ENCODE measurements around the gene LRGUK. TPM values are rescaled to one million over a fixed set of nuclear protein-coding genes. Genes with fewer than 3 reads are reported as not detected.
"Not testable (repeated sequence)": the region's sequence is repeated elsewhere in the genome, so short reads cannot be mapped to it uniquely, and the experiment has no call there.

Gene LRGUK
- total RNA-seq, 1 donor from 2014 or later, result 2.0 TPM

DNA sequence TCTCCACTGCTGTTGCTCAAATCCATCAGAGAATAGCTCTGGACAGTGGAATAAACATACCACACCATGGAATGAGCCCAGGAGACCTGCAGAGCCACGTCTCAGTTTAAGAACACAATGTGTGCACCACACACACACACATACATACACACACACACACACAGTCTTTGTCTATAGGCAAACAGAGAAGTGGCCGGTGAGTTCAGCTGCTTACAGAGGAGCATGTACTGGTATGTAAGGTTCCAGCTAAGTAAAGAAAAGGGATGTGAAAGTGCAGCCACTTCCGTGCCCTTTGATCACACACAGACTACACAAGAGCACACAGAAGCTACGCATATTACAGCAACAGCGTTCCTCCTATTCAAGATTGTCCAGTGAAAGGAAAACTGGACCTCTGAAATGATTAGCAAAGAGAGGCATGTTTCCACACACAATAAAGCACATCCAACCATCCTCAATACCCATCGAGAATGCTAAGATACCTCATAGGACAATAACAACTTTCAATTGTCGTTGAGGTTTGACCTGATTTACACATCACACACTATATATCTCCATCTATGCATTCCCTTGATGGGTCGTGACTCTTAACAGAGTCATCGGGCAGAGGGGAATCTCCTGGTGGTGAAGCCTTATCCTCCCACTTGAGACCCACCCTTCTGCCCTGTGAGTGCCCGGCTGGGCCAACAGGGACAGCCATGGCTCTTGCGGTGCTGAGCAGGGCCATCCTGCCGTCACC lies 166.0 kb downstream of the LRGUK start:
- H3K4me1 Mint-ChIP-seq (ENCODE audit: unreplicated experiment), result peaks cover 17% of the 10 kb centered on the region
- no peak overlapping the region for H3K4me3 Mint-ChIP-seq
- H3K27ac Mint-ChIP-seq, result no peak overlapping the region
- peaks cover 2% of the 10 kb centered on the region for H3K27me3 Mint-ChIP-seq
- TF ChIP-seq CTCF (conservative IDR thresholded peaks at IDR 0.05), result no peak
- H3K36me3 Mint-ChIP-seq, result peaks cover 30% of the 10 kb centered on the region
- no peaks in the 10 kb centered on the region for H3K9me3 Mint-ChIP-seq
- DNase-seq (ENCODE audit: extremely low spot score, unreplicated experiment), result no peak

DNA sequence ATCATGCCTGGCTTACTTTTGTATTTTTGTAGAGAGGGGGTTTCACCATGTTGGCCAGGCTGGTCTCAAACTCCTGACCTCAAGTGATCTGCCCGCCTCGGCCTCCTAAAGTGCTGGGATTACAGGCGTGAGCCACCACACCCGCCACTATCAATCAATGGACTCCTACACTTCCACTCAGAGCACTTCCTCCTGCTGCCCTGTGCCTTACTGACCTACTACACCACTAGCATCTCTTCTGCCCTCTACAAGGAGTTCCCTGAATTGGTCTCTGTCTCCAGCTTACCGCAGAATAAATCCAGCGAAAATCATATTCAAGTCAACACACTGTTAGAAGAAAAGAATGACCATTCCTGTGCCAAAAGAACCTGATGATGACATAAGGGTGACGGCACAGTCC lies 168.8 kb downstream of the LRGUK start:
- not testable (repeated sequence) for H3K27me3 Mint-ChIP-seq; DNase-seq (ENCODE audit: extremely low spot score, unreplicated experiment); H3K9me3 Mint-ChIP-seq; H3K4me1 Mint-ChIP-seq (ENCODE audit: unreplicated experiment); H3K4me3 Mint-ChIP-seq; H3K27ac Mint-ChIP-seq
- peaks cover 39% of the 10 kb centered on the region for H3K36me3 Mint-ChIP-seq

DNA sequence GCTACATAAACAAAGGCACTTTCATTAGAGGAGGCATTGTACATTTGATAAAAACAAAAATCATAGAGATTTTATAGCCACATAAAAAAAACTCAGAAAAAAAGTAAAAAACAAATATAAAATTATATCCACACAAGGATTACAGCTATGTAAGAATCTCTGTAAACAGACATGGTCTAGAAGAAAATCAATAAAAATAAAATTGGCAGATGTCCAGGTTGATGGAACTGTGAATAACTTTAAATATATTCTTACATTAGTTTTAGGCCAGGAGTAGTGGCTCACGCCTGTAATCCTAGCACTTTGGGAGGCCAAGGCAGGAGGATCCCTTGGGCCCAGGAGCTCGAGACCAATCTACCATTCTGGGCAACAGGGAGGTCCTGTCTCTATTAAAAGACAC lies 170.3 kb downstream of the LRGUK start:
- peaks cover 5% of the 10 kb centered on the region for H3K4me1 Mint-ChIP-seq (ENCODE audit: unreplicated experiment)
- H3K9me3 Mint-ChIP-seq, result no peaks in the 10 kb centered on the region
- TF ChIP-seq CTCF (conservative IDR thresholded peaks at IDR 0.05), result no peak
- H3K27ac Mint-ChIP-seq, result no peak overlapping the region
- H3K27me3 Mint-ChIP-seq, result no peaks in the 10 kb centered on the region
- H3K36me3 Mint-ChIP-seq, result peaks cover 35% of the 10 kb centered on the region
- no peak for DNase-seq (ENCODE audit: extremely low spot score, unreplicated experiment)
- H3K4me3 Mint-ChIP-seq, result no peak overlapping the region

DNA sequence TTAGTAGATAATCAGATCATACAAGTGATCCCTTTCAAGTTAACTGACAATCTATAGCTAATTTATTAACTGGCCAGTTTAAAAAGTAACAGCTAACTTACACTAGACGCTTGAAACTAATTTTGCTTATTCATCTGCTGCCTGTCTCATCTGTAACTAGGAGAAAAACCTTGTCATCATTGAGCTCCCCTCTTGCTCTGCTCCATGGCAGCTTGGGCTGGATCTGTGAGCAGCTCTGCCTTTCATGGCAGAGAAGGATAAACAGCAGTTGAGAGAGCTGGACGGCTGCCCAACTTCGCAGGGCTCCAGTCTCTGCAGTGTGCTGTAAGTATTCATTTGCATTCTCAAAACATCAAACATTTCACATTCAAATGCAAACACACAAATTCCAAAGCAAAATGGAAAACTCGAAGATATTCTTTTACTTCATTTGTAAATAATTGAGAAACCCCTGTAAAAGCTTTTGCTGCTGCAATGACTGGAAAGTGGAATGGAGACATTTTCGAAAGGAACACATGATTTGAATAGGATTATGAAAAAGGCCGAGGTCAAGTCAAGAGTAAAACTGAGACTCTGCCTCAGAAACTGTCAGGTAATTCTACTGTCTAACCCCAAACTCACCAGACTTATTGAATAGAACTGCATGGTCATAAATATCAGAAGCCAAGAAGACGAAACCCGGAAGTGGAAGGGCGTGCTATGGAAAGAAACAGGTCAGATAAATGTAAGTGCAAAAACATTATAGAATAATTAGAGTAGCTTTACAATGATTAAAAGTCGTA lies 172.0 kb downstream of the LRGUK start:
- H3K27ac Mint-ChIP-seq, result no peak overlapping the region
- peaks cover 28% of the 10 kb centered on the region for H3K36me3 Mint-ChIP-seq
- no peak for TF ChIP-seq CTCF (conservative IDR thresholded peaks at IDR 0.05)
- DNase-seq (ENCODE audit: extremely low spot score, unreplicated experiment), result no peak
- no peaks in the 10 kb centered on the region for H3K4me1 Mint-ChIP-seq (ENCODE audit: unreplicated experiment)
- H3K27me3 Mint-ChIP-seq, result no peaks in the 10 kb centered on the region
- no peak overlapping the region for H3K4me3 Mint-ChIP-seq
- H3K9me3 Mint-ChIP-seq, result no peaks in the 10 kb centered on the region

DNA sequence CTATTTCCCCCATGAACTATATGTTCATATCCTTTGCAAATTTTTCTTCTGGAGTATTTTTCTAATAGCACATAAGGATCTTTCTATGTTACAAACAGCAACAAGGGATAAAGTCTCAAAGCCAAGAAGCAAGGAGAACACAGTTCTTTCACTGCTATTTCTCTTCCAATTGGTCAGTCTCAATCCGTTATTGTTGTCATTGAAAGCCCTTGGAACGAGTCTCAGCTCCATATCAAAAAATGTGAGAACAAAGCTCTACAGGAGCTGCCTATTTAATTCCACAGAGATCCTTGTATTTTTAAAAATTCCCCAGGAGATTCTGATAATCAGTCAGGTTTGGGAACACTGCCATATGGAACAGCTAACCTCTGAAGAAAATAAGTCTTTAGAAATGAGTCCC lies 173.8 kb downstream of the LRGUK start:
- no peak for TF ChIP-seq CTCF (conservative IDR thresholded peaks at IDR 0.05)
- H3K27ac Mint-ChIP-seq, result no peak overlapping the region
- no peaks in the 10 kb centered on the region for H3K27me3 Mint-ChIP-seq
- H3K36me3 Mint-ChIP-seq, result peaks cover 27% of the 10 kb centered on the region
- H3K4me1 Mint-ChIP-seq (ENCODE audit: unreplicated experiment), result no peaks in the 10 kb centered on the region
- no peak overlapping the region for H3K4me3 Mint-ChIP-seq
- H3K9me3 Mint-ChIP-seq, result no peaks in the 10 kb centered on the region
- DNase-seq (ENCODE audit: extremely low spot score, unreplicated experiment), result no peak

GRCh38 chr7:134301592-134301991 lies 174.5 kb downstream of the LRGUK start:
- TF ChIP-seq CTCF (conservative IDR thresholded peaks at IDR 0.05), result no peak
- Mint-ChIP-seq H3K36me3 (peaks cover 28% of the 10 kb centered on the region), H3K4me3 (no peak overlapping the region), H3K4me1 (ENCODE audit: unreplicated experiment) (no peaks in the 10 kb centered on the region), H3K9me3 (no peaks in the 10 kb centered on the region), H3K27me3 (no peaks in the 10 kb centered on the region), H3K27ac (no peak overlapping the region)
- no peak for DNase-seq (ENCODE audit: extremely low spot score, unreplicated experiment)

Data from type B pancreatic cell (in vitro differentiated cells).